DND-41 (cell line): ENCODE data around the gene MFAP2.

Experiments
- ATAC-seq: fragments of 200-7000 bp; cut with Tn5 transposase; 3 replicates; pipeline ENCODE4 v1.9.1; 2021; ENCODE audit warnings: low read depth; ENCODE audit not compliant: insufficient read depth
- DNase-seq: peaks from one replicate; pipeline ENCODE4 v3.0.0-alpha.2; 2020
- H2AFZ ChIP-seq: 2 replicates; pipeline ENCODE4 v1.6.0; 2012; ENCODE audit warnings: low read depth, low read length
- H3K27ac ChIP-seq: 2 replicates; pipeline ENCODE4 v1.5.1; 2012; ENCODE audit warnings: low read length, inconsistent platforms
- H3K27me3 ChIP-seq: fragments of 200-600 bp; sonication (generic); 2 replicates; pipeline ENCODE4 v1.6.0; 2012; ENCODE audit warnings: low read length, mild to moderate bottlenecking, inconsistent platforms; ENCODE audit not compliant: insufficient read depth, poor library complexity
- H3K36me3 ChIP-seq: 2 replicates; pipeline ENCODE4 v1.5.1; 2012; ENCODE audit warnings: low read length, inconsistent platforms; ENCODE audit not compliant: insufficient read depth
- H3K4me1 ChIP-seq: 2 replicates; pipeline ENCODE4 v1.5.1; 2012; ENCODE audit warnings: mild to moderate bottlenecking, low read length; ENCODE audit not compliant: insufficient read depth
- H3K4me2 ChIP-seq: 2 replicates; pipeline ENCODE4 v1.6.0; 2012; ENCODE audit warnings: mild to moderate bottlenecking, moderate library complexity, low read length, inconsistent platforms; ENCODE audit not compliant: insufficient read depth
- H3K4me3 ChIP-seq, 2 experiments: fragments of 200-600 bp in 1 of 2; shearing (Covaris generic) in 1 of 2; 2 replicates each; pipeline ENCODE4 v1.5.1; 2012 to 2016; ENCODE audit warnings: inconsistent platforms in 2 of 2, low read length in 2 of 2, mild to moderate bottlenecking in 2 of 2, low read depth in 1 of 2, moderate library complexity in 1 of 2
- H3K79me2 ChIP-seq: 2 replicates; pipeline ENCODE4 v1.6.0; 2012; ENCODE audit warnings: low read length, inconsistent platforms; ENCODE audit not compliant: insufficient read depth
- H3K9ac ChIP-seq: 2 replicates; pipeline ENCODE4 v1.6.0; 2012; ENCODE audit warnings: low read depth, mild to moderate bottlenecking, inconsistent platforms, low read length, moderate library complexity
- H3K9me3 ChIP-seq: 2 replicates; pipeline ENCODE4 v1.5.1; 2012; ENCODE audit warnings: low read length, moderate library complexity, mild to moderate bottlenecking, inconsistent platforms; ENCODE audit not compliant: insufficient read depth, severe bottlenecking
- H4K20me1 ChIP-seq: 2 replicates; pipeline ENCODE4 v1.6.0; 2012; ENCODE audit warnings: low read length; ENCODE audit not compliant: insufficient read depth
- EZH2 ChIP-seq: IDR thresholded peaks from 3 replicates; pipeline ENCODE4 v1.6.1; 2012; ENCODE audit warnings: borderline replicate concordance, low read depth, mild to moderate bottlenecking, moderate library complexity, low read length, inconsistent platforms; ENCODE audit not compliant: severe bottlenecking
- TF ChIP-seq, protein P1 (sequence below): IDR thresholded peaks from 2 replicates; pipeline ENCODE4 v1.5.1; 2012; ENCODE audit warnings: borderline replicate concordance, low read length, moderate library complexity, mild to moderate bottlenecking; ENCODE audit not compliant: poor library complexity, severe bottlenecking; ENCODE audit errors: extremely low read depth

The MFAP2 gene

DNA sequence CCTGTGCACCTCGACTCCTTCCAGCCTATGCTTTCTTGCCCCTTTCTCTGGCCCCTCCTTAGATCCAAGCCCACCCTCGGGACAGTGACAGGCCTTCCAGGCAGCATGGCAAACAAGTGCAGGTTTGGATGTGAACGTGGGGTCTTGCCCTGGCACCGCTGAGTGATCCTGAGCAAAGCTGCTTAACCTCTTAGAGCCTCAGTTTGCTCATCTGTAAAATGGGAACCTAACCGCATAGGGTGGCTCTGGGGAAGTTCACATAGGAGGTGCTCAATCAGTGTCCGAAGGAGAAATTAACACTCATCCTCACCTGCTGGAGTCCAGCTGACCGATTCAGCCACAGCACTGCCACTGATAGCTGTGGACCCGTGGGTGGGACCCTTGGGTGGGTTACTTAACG lies 7.2 kb downstream of the MFAP2 start:
- no peak overlapping the region for H2AFZ ChIP-seq
- no peaks in the 10 kb centered on the region for H3K27me3 ChIP-seq
- no peak overlapping the region for H3K4me3 ChIP-seq
- H4K20me1 ChIP-seq, result no peaks in the 10 kb centered on the region; the same call in 1 of the 2 replicates
- no peaks in the 10 kb centered on the region for H3K79me2 ChIP-seq
- H3K9me3 ChIP-seq, result no peaks in the 10 kb centered on the region
- no peak for DNase-seq
- no peak for TF ChIP-seq EZH2
- TF ChIP-seq, protein P1, sequence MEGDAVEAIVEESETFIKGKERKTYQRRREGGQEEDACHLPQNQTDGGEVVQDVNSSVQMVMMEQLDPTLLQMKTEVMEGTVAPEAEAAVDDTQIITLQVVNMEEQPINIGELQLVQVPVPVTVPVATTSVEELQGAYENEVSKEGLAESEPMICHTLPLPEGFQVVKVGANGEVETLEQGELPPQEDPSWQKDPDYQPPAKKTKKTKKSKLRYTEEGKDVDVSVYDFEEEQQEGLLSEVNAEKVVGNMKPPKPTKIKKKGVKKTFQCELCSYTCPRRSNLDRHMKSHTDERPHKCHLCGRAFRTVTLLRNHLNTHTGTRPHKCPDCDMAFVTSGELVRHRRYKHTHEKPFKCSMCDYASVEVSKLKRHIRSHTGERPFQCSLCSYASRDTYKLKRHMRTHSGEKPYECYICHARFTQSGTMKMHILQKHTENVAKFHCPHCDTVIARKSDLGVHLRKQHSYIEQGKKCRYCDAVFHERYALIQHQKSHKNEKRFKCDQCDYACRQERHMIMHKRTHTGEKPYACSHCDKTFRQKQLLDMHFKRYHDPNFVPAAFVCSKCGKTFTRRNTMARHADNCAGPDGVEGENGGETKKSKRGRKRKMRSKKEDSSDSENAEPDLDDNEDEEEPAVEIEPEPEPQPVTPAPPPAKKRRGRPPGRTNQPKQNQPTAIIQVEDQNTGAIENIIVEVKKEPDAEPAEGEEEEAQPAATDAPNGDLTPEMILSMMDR, result no peak
- no peak for ATAC-seq
- no peaks in the 10 kb centered on the region for H3K4me1 ChIP-seq
- no peak overlapping the region for H3K27ac ChIP-seq
- no peak overlapping the region for H3K4me2 ChIP-seq
- no peaks in the 10 kb centered on the region for H3K36me3 ChIP-seq
- no peak overlapping the region for H3K9ac ChIP-seq

DNA sequence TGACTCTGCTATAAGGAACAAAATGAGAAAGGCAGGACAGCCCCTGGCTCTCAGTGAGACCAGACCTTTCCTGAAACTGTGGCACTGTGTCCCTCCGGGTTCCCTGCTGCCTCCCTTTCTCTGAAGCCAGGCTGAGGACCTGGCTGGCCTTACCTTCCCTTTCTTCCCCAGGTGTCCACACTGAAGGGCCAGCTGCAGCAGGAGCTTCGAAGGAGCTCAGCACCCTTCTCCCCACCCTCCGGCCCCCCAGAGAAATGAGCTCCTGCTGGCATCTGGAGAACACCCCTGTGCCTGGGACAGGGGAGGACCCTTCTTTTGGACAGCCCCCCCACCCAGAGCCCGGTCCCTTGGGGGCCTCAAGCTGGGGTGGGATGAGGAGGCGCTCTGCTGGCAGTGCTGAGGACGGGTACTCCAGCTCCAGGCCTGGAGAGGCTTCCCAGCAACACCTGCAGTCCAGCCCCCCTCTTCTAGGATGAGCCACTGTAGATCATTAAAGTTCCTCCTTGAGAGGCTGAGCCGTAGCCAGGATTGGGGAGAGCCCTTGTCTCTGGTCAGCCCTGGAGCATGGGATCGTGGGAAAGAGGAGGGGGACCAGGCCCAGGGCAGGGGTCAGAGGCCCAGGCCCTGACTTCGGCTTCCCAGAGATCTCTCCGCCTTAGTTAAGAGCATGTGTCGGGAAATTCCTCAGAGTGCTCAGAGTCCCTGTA lies 8.1 kb downstream of the MFAP2 start:
- Histone ChIP-seq H3K9me3 (no peaks in the 10 kb centered on the region), H3K4me2 (no peak overlapping the region), H3K4me3 (no peak overlapping the region), H3K9ac (no peak overlapping the region), H3K27ac (no peak overlapping the region), H2AFZ (no peak overlapping the region), H3K36me3 (peaks cover 4% of the 10 kb centered on the region), H3K27me3 (no peaks in the 10 kb centered on the region), H4K20me1 (no peaks in the 10 kb centered on the region; the same call in 1 of the 2 replicates), H3K4me1 (no peaks in the 10 kb centered on the region), H3K79me2 (no peaks in the 10 kb centered on the region)
- TF ChIP-seq, protein P1, result no peak
- TF ChIP-seq EZH2, result no peak
- no peak for ATAC-seq
- DNase-seq, result no peak

DNA sequence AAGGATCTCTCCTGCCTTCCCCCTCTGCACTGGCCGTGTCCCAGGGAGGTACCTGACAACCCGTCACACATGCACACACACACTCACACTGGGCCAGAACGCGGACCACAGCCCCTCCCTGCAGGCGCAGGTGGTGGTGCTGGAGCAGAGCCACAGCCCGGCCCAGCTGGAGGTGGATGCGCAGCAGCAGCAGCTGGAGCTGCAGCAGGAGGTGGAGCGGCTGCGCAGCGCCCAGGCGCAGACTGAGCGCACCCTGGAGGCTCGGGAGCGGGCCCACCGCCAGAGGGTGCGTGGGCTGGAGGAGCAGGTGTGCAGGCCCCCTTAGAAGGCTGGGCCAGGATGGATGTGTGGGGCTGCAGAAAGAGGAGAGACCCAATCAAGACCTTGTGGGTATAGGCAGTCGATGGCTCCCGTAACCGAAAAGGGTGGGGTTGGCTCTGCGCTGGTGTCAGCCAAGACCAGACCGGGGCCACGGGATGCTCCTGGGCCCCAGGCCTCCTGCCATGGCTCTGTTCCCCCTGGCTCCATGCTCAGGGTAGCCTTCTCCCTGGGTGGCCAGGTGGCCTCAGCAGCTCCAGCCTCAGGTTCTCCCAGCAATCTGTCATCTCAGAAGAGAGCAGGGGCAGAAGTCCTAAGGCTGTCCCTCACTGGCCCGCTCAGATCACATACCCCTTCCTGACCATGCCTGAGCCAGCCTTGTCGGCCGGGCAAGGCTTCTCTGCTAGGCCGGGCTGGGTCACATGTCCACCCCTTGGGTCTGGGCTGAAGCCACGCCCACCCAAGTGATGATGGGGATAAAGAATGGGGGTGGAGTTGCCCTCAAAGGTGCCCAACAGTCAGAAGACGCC lies 8.9 kb downstream of the MFAP2 start:
- no peak overlapping the region for H3K4me2 ChIP-seq
- peaks cover 4% of the 10 kb centered on the region for H3K36me3 ChIP-seq
- no peak overlapping the region for H3K9ac ChIP-seq
- ATAC-seq (0 out of 3 replicates have a peak, but pooled peaks have one; percentile 17), DNase-seq (no peak)
- no peak overlapping the region for H3K4me3 ChIP-seq
- TF ChIP-seq, protein P1, result no peak
- TF ChIP-seq EZH2, result no peak
- H3K4me1 ChIP-seq, result no peaks in the 10 kb centered on the region
- H4K20me1 ChIP-seq, result no peaks in the 10 kb centered on the region; the same call in 1 of the 2 replicates
- no peak overlapping the region for H3K27ac ChIP-seq
- no peaks in the 10 kb centered on the region for H3K9me3 ChIP-seq
- no peak overlapping the region for H2AFZ ChIP-seq
- no peaks in the 10 kb centered on the region for H3K79me2 ChIP-seq
- H3K27me3 ChIP-seq, result no peaks in the 10 kb centered on the region
